Medulla oblongata (tissue), 1 donor: Measurements from ENCODE around the gene SRSF7.
"Not testable (repeated sequence)": the region's sequence is repeated elsewhere in the genome, so short reads cannot be mapped to it uniquely, and the experiment has no call there.

Source experiments
- DNase-seq: peaks from one replicate; pipeline ENCODE4 v3.0.0-alpha.2; 2015; ENCODE audit errors: extremely low spot score

SRSF7 gene

GRCh38 chr2:38731684-38732221 lies 19.4 kb downstream of the SRSF7 start:
- DNase-seq: no peak

- DNase-seq: no peak
Observed at GRCh38 chr2:38731090-38731489, 20.1 kb downstream of the SRSF7 start.

DNA sequence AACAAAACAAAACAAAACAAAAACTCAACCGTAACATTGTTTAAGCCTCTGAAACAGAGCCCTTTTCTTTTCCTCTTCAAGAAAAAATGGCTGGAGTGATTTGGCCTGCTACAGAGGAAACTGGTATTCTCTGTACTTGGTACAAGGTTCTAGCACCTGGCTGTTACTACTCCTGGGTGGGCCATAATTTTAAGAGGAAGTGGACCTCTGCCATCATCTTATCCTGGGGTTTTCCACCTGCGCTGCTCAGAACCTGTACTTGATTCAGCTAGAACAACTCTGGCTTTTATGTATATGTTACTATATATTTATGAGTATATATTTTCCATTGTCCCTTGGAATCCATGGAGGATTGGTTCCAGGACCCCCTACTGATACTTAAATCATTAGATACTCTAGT lies 22.5 kb downstream of the SRSF7 start:
- no peak for DNase-seq

GRCh38 chr2:38727661-38728060 lies 23.5 kb downstream of the SRSF7 start:
- no peak for DNase-seq

DNA sequence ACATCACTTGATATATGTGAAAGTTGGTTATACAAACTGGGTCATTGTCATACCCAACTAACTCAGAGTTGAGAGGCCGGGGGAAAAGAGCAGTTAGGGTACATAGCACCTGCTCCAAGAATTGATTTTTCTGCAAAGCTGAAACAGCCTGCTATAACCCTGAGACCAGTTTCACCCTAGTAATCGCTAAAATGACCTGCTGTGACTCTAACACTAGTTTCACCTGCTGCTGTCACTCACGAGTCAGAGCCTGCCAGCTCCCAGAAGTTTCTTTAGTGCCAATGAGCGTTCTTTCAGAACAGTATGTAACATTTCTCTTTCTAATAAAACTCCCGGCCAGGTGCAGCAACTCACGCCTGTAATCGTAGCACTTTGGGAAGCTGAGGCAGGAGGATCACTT lies 28.0 kb downstream of the SRSF7 start:
- no peak for DNase-seq

DNA sequence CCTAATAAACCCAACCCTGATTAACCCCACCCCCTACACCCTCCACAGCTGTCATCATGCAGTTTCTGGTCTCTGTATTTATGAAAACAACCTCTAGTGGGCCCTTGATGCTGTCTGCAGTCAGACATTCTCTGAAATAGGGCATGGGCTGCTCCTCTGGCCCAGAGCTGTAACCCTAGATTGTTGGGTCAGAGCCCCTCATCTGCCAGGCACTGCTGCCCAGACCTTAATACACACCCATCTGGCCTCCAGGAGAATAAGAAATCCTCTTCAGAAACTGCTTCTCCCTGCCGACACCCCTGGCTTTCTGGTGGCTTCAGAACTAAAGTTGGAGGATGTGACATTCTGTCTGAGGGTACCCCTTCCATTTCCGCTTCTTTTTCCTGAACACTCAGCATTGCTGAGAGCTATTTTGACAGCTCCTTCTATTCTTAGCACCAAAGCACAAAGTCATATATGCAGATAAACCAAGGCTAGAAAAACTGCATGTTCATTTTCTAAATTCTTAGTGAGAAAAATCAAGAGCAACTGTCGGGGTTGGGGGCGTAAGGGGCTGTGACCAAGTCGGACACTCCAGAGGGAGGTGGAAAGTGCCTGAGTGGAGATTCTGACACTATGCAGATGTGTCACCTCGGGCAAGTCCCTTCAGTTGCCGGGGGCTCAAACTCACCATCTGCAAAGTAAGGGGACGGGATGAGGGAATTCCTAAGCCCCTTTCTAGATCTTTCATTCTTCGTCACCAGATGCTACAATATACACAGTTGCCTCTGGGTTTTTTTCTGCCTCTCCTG lies 28.7 kb downstream of the SRSF7 start:
- no peak for DNase-seq

DNA sequence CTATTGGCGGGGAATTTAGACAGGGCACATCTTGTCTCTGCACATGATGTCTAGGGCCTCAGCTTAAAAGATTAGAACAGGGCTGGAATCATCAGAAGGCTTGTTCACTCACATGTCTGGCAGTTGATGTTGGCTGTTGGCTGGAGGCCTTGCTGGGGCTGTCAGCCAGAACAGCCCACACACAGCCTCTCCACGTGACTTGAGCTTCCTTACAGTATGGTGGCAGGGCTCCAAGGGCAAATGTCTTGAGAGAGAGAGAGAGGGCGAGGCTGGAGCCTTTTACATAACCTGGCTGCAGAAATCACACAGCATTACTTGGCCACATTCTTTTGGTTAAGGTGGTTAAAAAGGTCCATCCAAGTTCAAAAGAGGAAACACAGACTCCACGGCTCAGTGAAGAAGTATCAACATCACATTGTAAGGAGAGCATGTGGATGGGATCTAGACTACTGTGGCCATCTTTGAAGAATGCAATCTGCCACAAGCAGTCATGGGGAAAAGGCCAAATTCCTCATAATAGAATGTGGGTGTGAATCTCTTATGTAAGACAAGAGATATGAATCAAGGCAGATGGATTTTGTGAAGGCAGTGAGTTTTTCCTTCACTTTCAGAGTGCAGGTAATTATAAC lies 30.4 kb downstream of the SRSF7 start:
- DNase-seq: peak; percentile 35

- DNase-seq: no peak
Observed at GRCh38 chr2:38719706-38720105, 31.5 kb downstream of the SRSF7 start.

GRCh38 chr2:38718601-38719000 lies 32.6 kb downstream of the SRSF7 start:
- no peak for DNase-seq

- DNase-seq: no peak
Observed at GRCh38 chr2:38716185-38716584, 35.0 kb downstream of the SRSF7 start.

DNA sequence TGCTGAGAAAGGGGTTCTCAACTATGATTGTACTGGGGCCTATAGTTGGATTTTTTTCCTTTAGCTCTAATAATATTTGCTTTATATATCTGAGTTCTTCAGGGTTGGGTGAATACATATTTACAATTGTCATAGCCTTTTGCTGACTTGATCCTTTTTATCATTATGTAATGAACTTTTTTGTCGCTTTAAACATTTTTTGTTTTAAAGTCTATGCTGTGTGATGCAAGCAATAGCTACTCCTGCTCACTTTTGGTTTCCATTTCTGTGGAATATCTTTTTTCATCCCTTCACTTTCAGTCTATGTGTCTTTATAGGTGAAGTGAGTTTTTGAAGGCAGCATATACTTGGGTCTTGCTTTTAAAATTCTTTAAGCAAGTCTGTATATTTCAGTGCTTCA lies 36.2 kb downstream of the SRSF7 start:
- DNase-seq: not testable (repeated sequence)

DNA sequence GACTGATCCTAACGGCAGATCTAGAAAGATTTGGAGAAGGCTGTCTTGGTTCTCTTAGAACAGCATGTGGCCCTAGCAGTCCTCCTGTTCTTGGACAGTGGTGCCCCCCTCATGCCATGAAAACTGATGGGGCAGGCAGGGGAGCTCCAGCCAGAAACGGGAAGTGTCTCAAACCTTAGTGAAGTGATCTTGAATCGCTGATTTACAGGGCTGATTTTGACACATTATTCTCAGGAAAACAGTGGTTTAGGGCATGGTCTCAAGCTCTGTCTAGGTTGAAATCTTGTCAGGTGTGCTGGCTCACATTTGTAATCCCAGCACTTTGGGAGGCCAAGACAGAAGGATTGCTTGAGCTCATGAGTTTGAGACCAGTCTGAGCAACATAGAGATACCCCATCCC lies 37.8 kb downstream of the SRSF7 start:
- no peak for DNase-seq

GRCh38 chr2:38712871-38713270 lies 38.3 kb downstream of the SRSF7 start:
- DNase-seq: no peak

DNA sequence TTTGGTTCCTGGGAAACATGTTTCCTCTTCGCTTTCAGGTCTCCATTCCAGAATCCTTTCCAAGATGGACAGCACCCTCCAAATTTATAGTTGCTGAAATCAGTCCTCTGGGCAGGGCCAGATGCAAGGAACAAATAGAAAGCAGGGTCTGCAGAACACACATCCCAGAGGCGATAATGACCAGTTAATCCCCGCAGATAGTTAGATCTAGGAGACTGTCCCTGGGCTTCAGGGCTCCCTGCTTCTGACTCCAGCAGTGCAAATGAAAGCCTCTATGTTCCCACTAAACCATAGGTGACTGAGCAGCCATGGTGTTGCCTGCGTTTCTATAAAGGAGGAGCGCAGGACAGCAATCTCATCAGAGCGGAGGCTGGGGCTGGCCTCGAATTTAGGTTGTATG lies 38.7 kb downstream of the SRSF7 start:
- DNase-seq: no peak

- no peak for DNase-seq
Observed at GRCh38 chr2:38711558-38711957, 39.6 kb downstream of the SRSF7 start.

GRCh38 chr2:38709567-38710194 lies 41.5 kb downstream of the SRSF7 start:
- no peak for DNase-seq

GRCh38 chr2:38708900-38709566 lies 42.1 kb downstream of the SRSF7 start:
- DNase-seq: no peak

- not testable (repeated sequence) for DNase-seq
Observed at GRCh38 chr2:38708491-38708890, 42.7 kb downstream of the SRSF7 start.

GRCh38 chr2:38706846-38707345 lies 44.3 kb downstream of the SRSF7 start:
- DNase-seq: no peak

- DNase-seq: no peak
Observed at GRCh38 chr2:38704664-38705063, 46.5 kb downstream of the SRSF7 start.

GRCh38 chr2:38703336-38703735 lies 47.8 kb downstream of the SRSF7 start:
- not testable (repeated sequence) for DNase-seq

DNA sequence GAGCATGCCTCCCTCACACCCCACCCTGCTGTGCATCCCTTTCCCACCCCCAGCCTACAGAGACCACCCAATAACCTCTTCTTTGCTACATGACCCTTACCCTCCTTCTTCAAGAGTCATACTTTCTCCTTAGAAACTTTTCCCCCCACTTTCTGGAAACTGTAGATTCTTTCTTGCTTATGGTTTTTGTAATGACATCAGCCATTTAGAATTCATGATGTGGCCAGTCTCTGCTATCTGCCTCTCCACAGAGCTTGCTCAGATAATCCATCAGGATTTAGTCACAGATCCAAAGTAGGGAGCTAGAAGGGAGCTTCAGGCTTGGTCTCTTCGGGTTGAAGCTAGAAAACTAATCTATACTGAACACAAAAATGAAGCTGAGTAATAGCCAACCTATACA lies 48.7 kb downstream of the SRSF7 start:
- DNase-seq: no peak
